ENCODE results near the gene SUMO2.
"Not testable (repeated sequence)": the region's sequence is repeated elsewhere in the genome, so short reads cannot be mapped to it uniquely, and the experiment has no call there.

SUMO2 gene

DNA sequence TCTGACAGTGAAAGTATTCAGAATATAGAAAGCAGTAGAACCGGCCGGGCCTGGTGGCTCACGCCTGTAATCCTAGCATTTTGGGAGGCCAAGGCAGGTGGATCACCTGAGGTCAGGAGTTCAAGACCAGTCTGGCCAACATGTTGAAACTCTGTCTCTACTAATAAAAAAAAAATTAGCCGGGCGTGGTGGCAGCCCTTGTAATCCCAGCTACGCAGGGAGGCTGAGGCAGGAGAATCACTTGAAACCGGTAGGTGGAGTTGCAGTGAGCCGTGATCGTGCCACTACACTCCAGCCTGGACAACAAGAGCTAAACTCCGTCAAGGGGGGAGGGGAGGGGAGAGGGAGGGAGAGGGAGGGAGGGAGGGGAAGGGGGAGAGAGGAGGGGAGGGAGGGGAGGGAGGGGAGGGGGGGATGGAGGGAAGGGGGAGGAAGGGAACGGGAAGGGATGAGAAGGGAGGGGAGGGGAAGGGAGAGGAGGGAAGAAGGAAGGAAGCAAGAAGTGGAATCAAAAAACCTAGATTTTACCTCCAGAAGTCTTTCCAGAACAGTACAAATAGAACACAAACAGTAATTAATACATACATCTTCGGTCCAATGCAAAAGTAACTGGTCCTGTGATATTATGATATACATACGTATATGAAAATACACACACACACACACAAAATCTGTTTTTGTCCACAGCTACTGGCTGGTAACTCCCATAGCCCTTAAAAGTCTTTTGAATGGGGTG lies 40.4 kb downstream of the SUMO2 start:
- no peak overlapping the region for H3K4me3 ChIP-seq (ENCODE audit: low read depth, low read length)
- TF ChIP-seq, protein P1, sequence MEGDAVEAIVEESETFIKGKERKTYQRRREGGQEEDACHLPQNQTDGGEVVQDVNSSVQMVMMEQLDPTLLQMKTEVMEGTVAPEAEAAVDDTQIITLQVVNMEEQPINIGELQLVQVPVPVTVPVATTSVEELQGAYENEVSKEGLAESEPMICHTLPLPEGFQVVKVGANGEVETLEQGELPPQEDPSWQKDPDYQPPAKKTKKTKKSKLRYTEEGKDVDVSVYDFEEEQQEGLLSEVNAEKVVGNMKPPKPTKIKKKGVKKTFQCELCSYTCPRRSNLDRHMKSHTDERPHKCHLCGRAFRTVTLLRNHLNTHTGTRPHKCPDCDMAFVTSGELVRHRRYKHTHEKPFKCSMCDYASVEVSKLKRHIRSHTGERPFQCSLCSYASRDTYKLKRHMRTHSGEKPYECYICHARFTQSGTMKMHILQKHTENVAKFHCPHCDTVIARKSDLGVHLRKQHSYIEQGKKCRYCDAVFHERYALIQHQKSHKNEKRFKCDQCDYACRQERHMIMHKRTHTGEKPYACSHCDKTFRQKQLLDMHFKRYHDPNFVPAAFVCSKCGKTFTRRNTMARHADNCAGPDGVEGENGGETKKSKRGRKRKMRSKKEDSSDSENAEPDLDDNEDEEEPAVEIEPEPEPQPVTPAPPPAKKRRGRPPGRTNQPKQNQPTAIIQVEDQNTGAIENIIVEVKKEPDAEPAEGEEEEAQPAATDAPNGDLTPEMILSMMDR (IDR thresholded peaks at IDR 0.05; ENCODE audit: low read depth, low read length) = no peak

DNA sequence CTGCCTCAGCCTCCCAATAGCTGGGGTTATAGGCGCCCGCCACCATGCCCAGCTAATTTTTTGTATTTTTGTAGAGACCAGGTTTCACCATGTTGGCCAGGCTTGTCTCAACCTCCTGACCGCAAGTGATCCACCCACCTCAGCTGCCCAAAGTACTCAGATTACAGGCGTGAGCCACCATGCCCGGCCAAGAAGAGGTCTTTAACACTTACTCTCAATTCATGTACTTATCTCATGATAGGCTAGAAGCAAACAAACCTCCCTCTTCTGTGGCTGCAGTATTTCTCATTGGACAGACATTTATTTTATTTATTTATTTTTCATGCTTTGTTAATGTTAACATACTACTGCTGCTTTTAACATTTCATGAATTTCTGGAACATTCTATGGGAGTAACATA lies 44.2 kb downstream of the SUMO2 start:
- no peak overlapping the region for H3K4me3 ChIP-seq (ENCODE audit: low read depth, low read length)
- TF ChIP-seq, protein P1 (IDR thresholded peaks at IDR 0.05; ENCODE audit: low read depth, low read length) = no peak

DNA sequence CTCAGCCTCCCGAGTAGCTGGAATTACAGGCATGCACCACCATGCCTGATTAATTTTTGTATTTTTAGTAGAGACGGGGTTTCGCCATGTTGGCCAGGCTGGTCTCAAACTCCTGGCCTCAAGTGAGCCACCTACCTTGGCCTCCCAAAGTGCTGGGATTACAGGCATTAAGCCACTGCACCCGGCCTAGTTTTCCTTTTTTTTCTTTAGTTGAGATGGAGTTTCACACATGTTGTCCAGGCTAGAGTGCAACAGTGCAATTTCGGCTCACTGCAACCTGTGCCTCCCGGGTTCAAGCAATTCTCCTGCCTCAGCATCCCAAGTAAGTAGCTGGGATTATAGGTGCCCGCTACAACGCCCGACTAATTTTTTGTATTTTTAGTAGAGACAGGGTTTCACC lies 45.0 kb downstream of the SUMO2 start:
- H3K4me3 ChIP-seq (ENCODE audit: low read depth, low read length) = not testable (repeated sequence)

DNA sequence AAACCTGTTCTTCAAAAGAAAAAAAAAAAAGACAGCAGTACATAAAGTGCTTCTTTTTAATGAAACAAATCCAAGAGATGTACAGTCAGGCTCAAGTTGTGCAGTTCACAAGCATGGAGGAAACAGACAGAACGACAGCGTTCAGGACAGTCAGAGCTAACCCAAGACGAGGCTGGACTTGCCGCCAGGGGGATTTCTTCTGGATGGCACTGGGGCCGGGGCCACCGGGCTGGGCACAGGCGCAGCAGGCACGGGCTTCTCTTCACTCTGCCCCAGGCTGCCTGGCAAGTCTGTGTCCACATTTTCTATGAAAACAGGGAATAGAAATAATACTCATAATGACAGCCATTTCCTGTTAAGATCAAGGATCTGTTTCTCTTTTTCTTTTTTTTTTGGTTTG lies 46.8 kb downstream of the SUMO2 start:
- H3K4me3 ChIP-seq (ENCODE audit: low read depth, low read length) = no peak overlapping the region
- TF ChIP-seq, protein P1 (IDR thresholded peaks at IDR 0.05; ENCODE audit: low read depth, low read length) = no peak

DNA sequence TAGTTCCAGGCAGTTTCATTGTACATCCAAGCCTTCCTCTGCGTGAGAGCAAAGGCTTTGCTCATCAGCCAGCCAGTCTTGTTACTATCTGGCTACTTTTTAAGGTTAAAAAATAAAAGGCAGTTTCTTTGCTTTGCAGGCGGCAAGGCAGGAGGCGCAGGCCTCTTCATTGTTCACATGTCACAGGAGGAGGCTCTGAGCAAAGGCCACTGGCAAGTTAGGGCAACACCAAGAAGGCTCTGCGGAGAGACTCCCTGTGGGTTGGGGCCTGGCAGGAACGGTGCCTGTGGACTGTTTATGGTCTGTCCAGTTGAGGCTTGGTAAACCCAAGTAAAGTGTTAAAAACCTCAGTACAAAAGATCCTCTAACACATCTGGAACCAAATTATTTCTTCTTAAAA lies 47.3 kb downstream of the SUMO2 start:
- no peak overlapping the region for H3K4me3 ChIP-seq (ENCODE audit: low read depth, low read length)
- TF ChIP-seq, protein P1 (IDR thresholded peaks at IDR 0.05; ENCODE audit: low read depth, low read length) = no peak

DNA sequence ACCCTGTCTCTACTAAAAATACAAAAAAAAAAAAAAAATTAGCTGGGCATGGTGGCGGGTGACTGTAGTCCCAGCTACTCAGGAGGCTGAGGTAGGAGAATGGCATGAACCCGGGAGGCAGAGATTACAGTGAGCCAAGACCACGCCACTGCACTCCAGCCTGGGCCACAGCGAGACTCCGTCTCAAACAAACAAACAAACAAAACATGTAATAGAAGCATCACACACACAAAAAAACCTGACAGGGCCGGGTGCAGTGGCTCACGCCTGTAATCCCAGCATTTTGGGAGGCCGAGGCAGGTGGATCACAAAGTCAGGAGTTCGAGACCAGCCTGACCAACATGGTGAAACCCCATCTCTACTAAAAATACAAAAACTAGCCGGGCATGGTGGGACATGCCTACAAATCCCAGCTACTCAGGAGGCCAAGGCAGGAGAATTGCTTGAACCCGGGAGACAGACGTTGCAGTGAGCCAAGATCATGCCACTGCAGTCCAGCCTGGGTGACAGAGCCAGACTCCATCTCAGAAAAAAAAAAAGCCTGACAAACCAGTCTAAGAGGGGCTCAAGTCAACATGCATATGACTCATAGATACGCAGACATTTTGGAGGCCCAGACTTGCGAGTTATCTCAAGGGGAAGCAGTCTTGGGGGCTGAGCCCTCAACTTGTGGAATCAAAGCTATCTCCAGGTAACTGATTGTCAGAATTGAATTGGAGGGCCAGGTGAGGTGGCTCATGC lies 49.0 kb downstream of the SUMO2 start:
- not testable (repeated sequence) for H3K4me3 ChIP-seq (ENCODE audit: low read depth, low read length)

DNA sequence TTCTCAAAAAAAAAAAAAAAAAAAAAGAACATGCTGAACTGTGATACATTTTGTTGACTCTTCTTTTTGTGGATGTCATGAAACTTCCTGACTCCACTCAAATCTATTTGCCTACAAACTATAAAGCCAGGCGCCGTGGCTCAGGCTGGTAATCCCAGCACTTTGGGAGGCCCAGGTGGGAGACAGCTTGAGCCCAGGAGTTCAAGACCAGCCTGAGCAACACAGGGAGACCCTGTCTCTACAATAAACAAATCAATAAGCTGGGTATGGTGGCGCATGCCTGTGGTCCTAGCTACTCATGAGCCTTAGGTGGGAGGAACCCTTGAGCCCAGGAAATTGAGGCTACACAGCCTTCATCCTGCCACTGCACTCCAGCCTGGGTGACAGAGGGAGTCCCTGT lies 49.8 kb downstream of the SUMO2 start:
- TF ChIP-seq, protein P1 (IDR thresholded peaks at IDR 0.05; ENCODE audit: low read depth, low read length) = no peak
- no peak overlapping the region for H3K4me3 ChIP-seq (ENCODE audit: low read depth, low read length)

DNA sequence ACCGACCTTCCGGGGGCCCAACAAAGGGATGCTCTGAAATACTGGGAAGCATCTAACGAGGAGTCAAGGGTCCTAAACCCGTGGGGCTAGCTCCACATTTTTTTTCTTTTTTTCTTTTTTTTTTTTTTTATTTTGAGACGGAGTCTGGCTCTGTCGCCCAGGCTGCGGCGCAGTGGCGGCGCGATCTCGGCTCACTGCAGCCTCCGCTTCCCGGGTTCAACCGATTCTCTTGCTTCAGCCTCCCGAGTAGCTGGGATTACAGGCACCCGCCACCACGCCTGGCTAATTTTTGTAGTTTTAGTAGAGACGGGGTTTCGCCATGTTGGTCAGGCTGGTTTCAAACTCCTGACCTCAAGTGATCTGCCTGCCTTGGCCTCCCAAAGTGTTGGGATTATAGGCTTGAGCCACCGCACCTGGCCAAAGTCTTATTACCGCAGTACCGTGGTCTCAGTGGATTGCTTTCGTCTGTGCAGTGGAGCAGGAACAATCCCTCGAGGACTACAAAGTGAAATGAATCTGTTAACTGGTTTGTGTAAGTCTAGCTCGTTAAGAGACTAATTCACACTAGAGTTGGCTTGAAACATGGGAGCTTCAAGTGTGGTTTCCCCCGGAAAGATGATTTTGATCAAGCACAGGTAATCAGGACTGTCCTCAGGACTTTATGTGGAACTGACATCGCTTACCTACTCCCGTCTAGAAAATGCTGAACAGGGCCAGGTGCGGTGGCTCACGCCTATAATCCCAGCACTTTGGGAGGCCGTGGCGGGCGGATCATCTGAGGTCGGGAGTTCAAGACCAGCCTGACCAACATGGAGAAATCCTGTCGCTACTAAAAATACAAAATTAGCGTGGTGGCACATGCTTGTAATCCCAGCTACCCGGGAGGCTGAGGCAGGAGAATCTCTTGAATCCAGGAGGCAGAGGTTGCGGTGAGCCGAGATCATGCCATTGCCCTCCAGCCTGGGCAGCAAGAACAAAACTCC lies 50.5 kb downstream of the SUMO2 start:
- peak overlapping the region; percentile 75 for H3K4me3 ChIP-seq (ENCODE audit: low read depth, low read length)
